Upper lobe of left lung (tissue), 6 donors: ENCODE results near the gene TMPRSS12. TPM values are rescaled to one million over a fixed set of nuclear protein-coding genes. Genes with fewer than 3 reads are reported as not detected.
"Not testable (repeated sequence)": the region's sequence is repeated elsewhere in the genome, so short reads cannot be mapped to it uniquely, and the experiment has no call there.

ENCODE experiments used
- ATAC-seq, 2 donors: fragments of 200-7000 bp; cut with Tn5 transposase; one replicate each; pipeline ENCODE4 v1.9.1; 2022; ENCODE audit warnings: mild to moderate bottlenecking in 2 of 2, moderate library complexity in 2 of 2; ENCODE audit not compliant: low FRiP score in 2 of 2
- DNase-seq, 2 donors: peaks; one replicate each; pipeline ENCODE4 v3.0.0-alpha.2; 2019 to 2020
- H3K27ac ChIP-seq, 4 donors: fragments of 200-600 bp; sonication (generic); one replicate each; pipeline ENCODE4 v1.5.1; 2016 to 2019
- H3K27me3 ChIP-seq, 4 donors: fragments of 200-600 bp; sonication (generic); one replicate each; pipeline ENCODE4 v1.5.1; 2017 to 2019
- H3K36me3 ChIP-seq, 4 donors: fragments of 200-600 bp; sonication (generic); one replicate each; pipeline ENCODE4 v1.5.1; 2016 to 2019
- H3K4me1 ChIP-seq, 4 donors: fragments of 200-600 bp; sonication (generic); one replicate each; pipeline ENCODE4 v1.5.1; 2018 to 2019
- H3K4me3 ChIP-seq, 4 donors: fragments of 200-600 bp; sonication (generic); one replicate each; pipeline ENCODE4 v1.5.1; 2017 to 2019; ENCODE audit warnings: mild to moderate bottlenecking in 2 of 4, moderate library complexity in 1 of 4
- H3K9me3 ChIP-seq, 4 donors: fragments of 200-600 bp; sonication (generic); one replicate each; pipeline ENCODE4 v1.5.1; 2018 to 2019
- CTCF ChIP-seq, 6 experiments: fragments of 450-650 bp in 4 of 6; fragments of 200-600 bp in 2 of 6; sonication (generic) in 2 of 6; IDR thresholded peaks; one replicate each; pipeline ENCODE4 v1.5.1; 2016 to 2019; ENCODE audit warnings: antibody characterized with exemption in 6 of 6
- EP300 ChIP-seq, 4 donors: sonication (generic); formaldehyde crosslinking; IDR thresholded peaks; one replicate each; pipeline ENCODE4 v1.5.1; 2017; ENCODE audit warnings: antibody characterized with exemption in 4 of 4, control low read depth in 2 of 4
- POLR2A ChIP-seq, 4 donors: fragments of 450-650 bp; IDR thresholded peaks; one replicate each; pipeline ENCODE4 v1.5.1; 2016 to 2017; ENCODE audit warnings: antibody characterized with exemption in 4 of 4, mild to moderate bottlenecking in 2 of 4
- POLR2AphosphoS5 ChIP-seq, 2 donors: sonication (generic); formaldehyde crosslinking; IDR thresholded peaks; one replicate each; pipeline ENCODE4 v1.5.1; 2017; ENCODE audit warnings: antibody characterized with exemption in 2 of 2
- WGBS, 2 donors: methylation state at CpG; one replicate each; pipeline ENCODE4 v1.1.5; 2017 to 2018; 5-methylcytosine and 5-hydroxymethylcytosine counted together
- total RNA-seq, 6 donors: library from RNA; depleted of rRNA in 4 of 6; stranded (reverse); fragments of >200 nt in 4 of 6; gene quantifications; one replicate each; pipeline versions ENCODE4 v1.1.0 to v1.2.1, GENCODE V29; 2016 to 2021
- donor health status: DM: no; HTN: no; CAD: no; lungs with moderate emphysema.
- donor health status: DM: no; HTN: yes; CAD: no; lungs with severe emphysema.

The TMPRSS12 gene
- total RNA-seq, 6 donors from 2014 or later, result not detected

GRCh38 chr12:50859621-50860310, 17.0 kb downstream of the TMPRSS12 start:
- Histone ChIP-seq H3K27me3 (no peaks in the 10 kb centered on the region), H3K4me1 (no peaks in the 10 kb centered on the region), H3K27ac (no peak overlapping the region), H3K9me3 (no peaks in the 10 kb centered on the region), H3K36me3 (no peaks in the 10 kb centered on the region), H3K4me3 (no peak overlapping the region)
- 70 to 77% methylated on average over 4 of the region's 4 CpGs for WGBS, 2 donors
- ATAC-seq (no peak), DNase-seq (no peak)
- no peak for TF ChIP-seq POLR2AphosphoS5 (IDR thresholded peaks at IDR 0.05)
- no peak for TF ChIP-seq CTCF (IDR thresholded peaks at IDR 0.05)
- no peak for TF ChIP-seq POLR2A (IDR thresholded peaks at IDR 0.05)
- no peak for TF ChIP-seq EP300 (IDR thresholded peaks at IDR 0.05)

GRCh38 chr12:50862316-50862715, 19.6 kb downstream of the TMPRSS12 start:
- Histone ChIP-seq H3K4me1 (no peaks in the 10 kb centered on the region), H3K9me3 (no peaks in the 10 kb centered on the region), H3K36me3 (no peaks in the 10 kb centered on the region), H3K27me3 (no peaks in the 10 kb centered on the region), H3K4me3 (no peak overlapping the region), H3K27ac (no peak overlapping the region)
- DNase-seq (no peak), ATAC-seq (peak in 1 of 2 donors; percentile 56)
- TF ChIP-seq CTCF (IDR thresholded peaks at IDR 0.05) (no peak), POLR2AphosphoS5 (IDR thresholded peaks at IDR 0.05) (no peak), EP300 (IDR thresholded peaks at IDR 0.05) (no peak), POLR2A (IDR thresholded peaks at IDR 0.05) (no peak)
- 91% methylated on average over 6 of the region's 6 CpGs for WGBS, 2 donors

- Histone ChIP-seq H3K9me3 (peaks cover 0 to 3% (median 0%) of the 10 kb centered on the region in 4 donors), H3K4me3 (no peak overlapping the region), H3K27me3 (no peaks in the 10 kb centered on the region), H3K4me1 (no peaks in the 10 kb centered on the region), H3K36me3 (no peaks in the 10 kb centered on the region), H3K27ac (no peak overlapping the region)
- no peak for DNase-seq
- TF ChIP-seq EP300 (IDR thresholded peaks at IDR 0.05), result no peak
- TF ChIP-seq POLR2AphosphoS5 (IDR thresholded peaks at IDR 0.05), result no peak
- no peak for TF ChIP-seq CTCF (IDR thresholded peaks at IDR 0.05)
- no peak for ATAC-seq
- WGBS, 2 donors, result 89 to 90% methylated on average over 3 of the region's 3 CpGs
These were observed 22.5 kb downstream of the TMPRSS12 start for GRCh38 chr12:50865266-50865665.

- not testable (repeated sequence) for H3K36me3 ChIP-seq, H3K9me3 ChIP-seq, DNase-seq, H3K4me3 ChIP-seq, H3K27me3 ChIP-seq, ATAC-seq, H3K4me1 ChIP-seq, H3K27ac ChIP-seq
- 60 to 66% methylated on average over 2 of the region's 2 CpGs for WGBS, 2 donors
These were observed 26.2 kb downstream of the TMPRSS12 start for GRCh38 chr12:50868881-50869280.

- H3K4me1 ChIP-seq, result no peaks in the 10 kb centered on the region
- ATAC-seq, result no peak
These were observed 39.8 kb downstream of the TMPRSS12 start for GRCh38 chr12:50882563-50882962.

More at GRCh38 chr12:50882563-50882962, 39.8 kb downstream of the TMPRSS12 start:
- H3K36me3 ChIP-seq, result no peaks in the 10 kb centered on the region
- TF ChIP-seq POLR2AphosphoS5 (IDR thresholded peaks at IDR 0.05) (no peak), EP300 (IDR thresholded peaks at IDR 0.05) (no peak), CTCF (IDR thresholded peaks at IDR 0.05) (no peak), POLR2A (IDR thresholded peaks at IDR 0.05) (no peak)
- H3K27ac ChIP-seq, result no peak overlapping the region
- H3K27me3 ChIP-seq, result no peaks in the 10 kb centered on the region
- 90 to 97% methylated on average over 3 of the region's 3 CpGs for WGBS, 2 donors
- no peak overlapping the region for H3K4me3 ChIP-seq
- DNase-seq, result no peak
- peaks cover 0 to 9% (median 8%) of the 10 kb centered on the region in 4 donors for H3K9me3 ChIP-seq
